HG03025 (cell line): ENCODE data around the gene LGALS16.
A peak's percentile ranks its signal among the peaks of the same experiment; 100 is the strongest.
"Not testable (repeated sequence)": the region's sequence is repeated elsewhere in the genome, so short reads cannot be mapped to it uniquely, and the experiment has no call there.

Source experiments
- ATAC-seq: cut with Tn5 transposase; IDR thresholded peaks from one replicate; pipeline ENCODE4 v1.9.1; 2021; ENCODE audit warnings: mild to moderate bottlenecking, moderate library complexity; ENCODE audit not compliant: unreplicated experiment, low FRiP score

LGALS16 gene

GRCh38 chr19:39677961-39678889 is 22.5 kb downstream of the LGALS16 start:
- ATAC-seq, result no peak

GRCh38 chr19:39679056-39679790 is 23.5 kb downstream of the LGALS16 start:
- ATAC-seq, result peak; percentile 68

DNA sequence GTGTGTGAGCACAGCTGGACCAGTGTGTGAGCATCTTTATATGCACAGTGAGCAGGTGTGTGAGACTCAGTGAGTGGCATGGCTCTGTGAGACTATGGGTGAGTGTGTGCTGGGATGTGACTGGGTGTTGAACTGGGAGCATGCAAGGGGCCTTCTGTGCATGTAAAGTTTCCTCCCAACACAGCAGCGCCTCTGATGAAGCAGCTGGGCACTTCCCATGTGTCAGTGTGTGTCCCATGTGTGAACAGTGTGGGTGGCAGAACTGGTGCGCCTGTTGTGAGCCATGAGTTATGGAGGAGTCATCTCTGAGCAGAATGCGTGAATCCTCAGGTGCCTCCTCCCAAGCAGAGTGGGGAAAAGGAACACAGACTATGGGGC is 24.1 kb downstream of the LGALS16 start:
- peak; percentile 12 for ATAC-seq

- ATAC-seq, result no peak
These were observed 24.9 kb downstream of the LGALS16 start for GRCh38 chr19:39680593-39680992.

GRCh38 chr19:39681416-39681815 is 25.7 kb downstream of the LGALS16 start:
- no peak for ATAC-seq

GRCh38 chr19:39684267-39684666 is 28.6 kb downstream of the LGALS16 start:
- ATAC-seq, result no peak

DNA sequence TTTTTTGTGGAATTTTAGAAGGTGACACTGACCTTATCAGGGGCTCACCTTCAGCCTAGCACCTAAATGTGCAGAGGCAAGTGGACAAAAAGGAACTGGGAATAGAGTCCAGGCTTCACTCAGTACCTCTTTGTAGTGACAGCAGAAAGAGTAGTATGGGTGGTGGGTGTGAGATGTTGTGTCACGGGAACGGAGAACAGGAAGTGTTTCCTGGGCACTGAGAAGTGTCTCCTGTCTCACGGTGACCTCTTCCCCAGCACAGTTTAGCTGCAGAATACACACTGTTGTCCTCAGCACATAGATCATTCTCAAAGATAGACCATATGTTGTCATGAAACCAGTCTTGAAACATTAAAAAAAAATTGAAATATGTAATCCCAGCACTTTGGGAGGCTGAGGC is 31.0 kb downstream of the LGALS16 start:
- no peak for ATAC-seq

DNA sequence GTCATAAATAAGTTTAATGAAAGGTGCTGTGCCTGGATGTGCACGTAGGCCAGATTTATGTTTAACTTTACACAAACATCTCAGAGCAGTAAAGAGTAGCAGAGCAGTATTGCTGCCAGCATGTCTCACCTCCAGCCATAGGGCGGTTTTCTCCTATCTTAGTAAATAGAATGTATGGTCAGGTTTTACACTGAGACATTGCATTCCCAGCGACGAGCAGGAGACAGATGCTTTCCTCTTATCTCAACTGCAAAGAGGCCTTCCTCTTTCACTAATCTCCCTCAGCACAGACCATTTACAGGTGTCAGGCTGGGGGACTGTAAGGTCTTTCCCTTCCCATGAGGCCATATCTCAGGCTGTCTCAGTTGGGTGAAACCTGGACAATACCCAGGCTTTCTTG is 32.9 kb downstream of the LGALS16 start:
- not testable (repeated sequence) for ATAC-seq

GRCh38 chr19:39692166-39692565 is 36.5 kb downstream of the LGALS16 start:
- no peak for ATAC-seq

DNA sequence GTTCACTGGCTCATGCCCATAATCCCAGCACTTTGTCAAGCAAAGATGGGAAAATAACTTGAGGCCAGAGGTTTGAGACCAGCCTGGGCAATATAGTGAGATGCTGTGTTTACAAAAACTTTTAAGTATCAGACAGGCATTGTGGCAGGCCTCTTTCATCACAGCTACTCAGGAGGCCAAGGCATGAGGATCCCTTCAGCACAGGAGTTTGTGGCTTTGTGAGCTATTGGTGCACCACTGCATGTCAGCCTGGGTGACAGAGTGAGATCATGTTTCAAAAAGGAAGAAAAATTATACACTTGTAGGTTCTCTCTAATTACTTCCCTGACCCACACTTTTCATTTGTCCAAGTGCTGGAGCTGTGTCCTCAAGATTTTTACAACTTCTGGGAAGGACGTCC is 37.1 kb downstream of the LGALS16 start:
- ATAC-seq, result no peak

DNA sequence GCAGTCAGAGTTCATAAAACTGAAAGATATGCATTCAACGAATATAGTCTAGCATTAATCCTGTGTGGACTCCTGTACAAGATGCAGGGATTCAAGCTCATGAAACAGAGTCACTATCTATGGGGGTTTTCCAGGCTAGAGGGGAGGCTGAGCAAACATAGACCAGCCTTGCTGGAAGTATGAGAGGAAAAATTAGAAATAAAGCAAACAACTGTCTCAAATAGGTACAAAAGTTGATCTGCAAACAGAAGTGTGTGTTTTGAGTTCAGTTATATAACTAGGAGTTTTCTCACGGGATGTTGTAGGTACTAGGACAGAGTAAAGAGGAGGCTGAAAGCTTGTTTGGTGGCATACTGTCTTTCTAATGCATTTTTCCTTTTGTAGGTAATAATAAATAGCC is 40.0 kb downstream of the LGALS16 start:
- no peak for ATAC-seq

GRCh38 chr19:39696387-39696786 is 40.7 kb downstream of the LGALS16 start:
- no peak for ATAC-seq

- ATAC-seq, result no peak
These were observed 42.8 kb downstream of the LGALS16 start for GRCh38 chr19:39698535-39698934.

DNA sequence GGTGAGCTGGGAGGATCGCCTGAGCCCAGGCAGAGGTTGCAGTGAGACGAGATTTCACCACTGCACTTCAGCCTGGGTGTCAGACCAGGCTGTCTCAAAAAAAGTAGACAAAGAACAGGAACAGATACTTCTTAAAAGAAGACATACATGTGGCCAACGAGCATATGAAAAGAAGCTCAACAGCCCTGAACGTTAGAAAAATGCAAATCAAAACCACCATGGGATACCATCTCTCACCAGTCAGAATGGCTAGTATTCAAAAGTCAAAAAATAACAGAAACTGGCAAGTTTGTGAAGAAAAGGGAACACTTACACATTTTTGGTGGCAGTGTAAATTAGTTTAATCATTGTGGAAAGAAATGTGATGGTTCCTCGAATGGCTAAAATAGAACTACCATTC is 45.6 kb downstream of the LGALS16 start:
- no peak for ATAC-seq

DNA sequence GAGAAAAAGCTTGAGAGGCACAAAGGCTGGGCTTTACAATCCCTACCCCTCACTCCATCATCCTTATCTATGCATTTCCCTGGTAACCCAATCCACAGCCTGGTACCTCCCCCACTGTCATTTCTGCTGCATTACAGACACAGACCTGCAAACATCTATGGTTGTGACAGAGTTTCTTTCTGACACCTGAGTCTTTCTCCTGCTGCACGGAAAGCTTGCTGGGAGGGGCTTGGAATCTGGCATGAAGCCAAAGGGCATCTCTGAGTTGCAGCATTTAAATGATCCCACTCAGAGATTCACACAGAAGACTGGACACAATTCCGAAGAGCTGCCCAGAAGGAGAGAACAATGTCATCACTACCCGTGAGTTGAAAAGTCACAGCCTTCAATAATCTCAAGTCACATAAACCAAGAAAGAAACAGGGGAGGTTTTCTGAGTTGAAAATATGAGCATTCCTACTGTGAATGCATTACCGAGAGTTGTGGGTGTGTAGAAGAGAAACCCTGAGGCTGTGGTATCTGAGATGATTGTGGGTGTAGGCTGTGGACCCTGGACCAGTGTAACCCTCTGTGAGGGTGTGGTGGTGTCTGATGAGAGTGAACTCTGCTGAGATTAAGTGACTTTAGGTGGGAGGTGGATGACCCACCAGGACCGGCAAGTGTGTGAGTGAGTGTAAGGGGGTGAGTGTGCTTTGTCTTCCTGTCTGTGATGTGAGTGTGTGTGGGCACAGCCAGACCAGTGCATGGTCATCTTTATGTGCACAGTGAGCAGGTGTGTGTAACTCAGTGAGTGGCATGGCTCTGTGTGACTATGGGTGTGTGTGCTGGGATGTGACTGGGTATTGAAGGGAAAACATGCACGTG is 48.7 kb downstream of the LGALS16 start, which contains the start of gene LGALS14:
Gene LGALS14, plus strand, starts transcription at position 301 of the 864 bp plus-strand sequence. Its CDS starts 48 bp downstream, at position 349.
- ATAC-seq, result no peak

- ATAC-seq, result no peak
These were observed 50.0 kb downstream of the LGALS16 start for GRCh38 chr19:39705578-39706188.

- ATAC-seq, result no peak
These were observed 52.9 kb downstream of the LGALS16 start for GRCh38 chr19:39708594-39708993.

GRCh38 chr19:39709026-39709872 is 53.5 kb downstream of the LGALS16 start:
- ATAC-seq, result no peak
